Upper lobe of right lung (tissue), 1 donor: Measurements from ENCODE around the gene COX15. TPM values are rescaled to one million over a fixed set of nuclear protein-coding genes. Genes with fewer than 3 reads are reported as not detected.
"Not testable (repeated sequence)": the region's sequence is repeated elsewhere in the genome, so short reads cannot be mapped to it uniquely, and the experiment has no call there.

Experiments used
- ATAC-seq: fragments of 200-7000 bp; cut with Tn5 transposase; one replicate; pipeline ENCODE4 v1.9.1; 2020; ENCODE audit warnings: mild to moderate bottlenecking, moderate library complexity
- DNase-seq: peaks from one replicate; pipeline ENCODE4 v3.0.0-alpha.2; 2020
- H3K27ac ChIP-seq: fragments of 200-600 bp; one replicate; pipeline ENCODE4 v1.8.0; 2022
- H3K27me3 ChIP-seq: fragments of 200-600 bp; one replicate; pipeline ENCODE4 v1.8.0; 2022; ENCODE audit warnings: mild to moderate bottlenecking
- H3K36me3 ChIP-seq: fragments of 200-600 bp; one replicate; pipeline ENCODE4 v1.8.0; 2022
- H3K4me1 ChIP-seq: fragments of 200-600 bp; one replicate; pipeline ENCODE4 v1.8.0; 2022
- H3K4me3 ChIP-seq: fragments of 200-600 bp; one replicate; pipeline ENCODE4 v1.8.0; 2022; ENCODE audit warnings: mild to moderate bottlenecking
- H3K9me3 ChIP-seq: fragments of 200-600 bp; one replicate; pipeline ENCODE4 v1.8.0; 2022
- intact Hi-C: fragments of 100-400 bp; cut with DNase I; formaldehyde crosslinking; loops from one replicate; pipeline ENCODE4 v1.11.0; 2022
- total RNA-seq: library from RNA; stranded (reverse); fragmentation: NEBNext Ultra II Directional; extraction: Animal tissue kit (Norgen Biotek cat#: 25700); gene quantifications from one replicate; pipeline ENCODE4 v1.2.1, GENCODE V29; 2021
- TF ChIP-seq, protein P1 (sequence below): fragments of 200-600 bp; IDR thresholded peaks from one replicate; pipeline ENCODE4 v1.8.0; 2022; ENCODE audit warnings: antibody characterized with exemption
- donor health status: DM: no; HTN: yes; CAD: no; lungs with severe emphysema.

Gene COX15
- total RNA-seq, 1 donor from 2014 or later, result 32.2 TPM

DNA sequence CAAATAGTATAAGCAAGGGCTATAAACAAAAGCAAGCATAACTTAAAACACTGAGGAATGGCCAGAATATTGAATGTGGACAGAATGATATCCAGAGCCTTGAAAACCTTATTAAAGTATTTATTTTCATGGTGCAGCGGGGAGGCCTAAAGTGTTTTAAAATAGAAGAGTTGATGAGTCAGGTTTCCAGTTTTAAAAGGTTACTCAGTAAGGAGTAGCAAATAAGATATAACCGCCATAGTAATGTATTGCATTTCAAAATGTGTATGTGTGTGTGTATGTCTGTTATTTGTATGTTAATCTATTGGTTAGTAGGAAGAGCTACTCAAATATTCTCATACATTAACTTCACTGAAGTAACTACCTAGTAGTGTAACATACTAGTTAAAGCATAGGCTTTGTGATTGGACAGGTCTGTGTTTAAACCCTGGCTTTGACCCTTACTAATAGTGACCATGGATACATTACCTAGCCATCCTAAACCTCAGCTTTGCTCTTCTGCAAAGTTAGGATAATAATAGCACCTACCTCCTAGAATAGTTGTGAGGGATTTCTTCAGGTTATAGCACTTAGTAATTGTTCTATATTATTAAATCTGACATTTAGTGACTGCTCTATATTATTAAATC, 17.0 kb upstream of the COX15 start:
- TF ChIP-seq, protein P1, sequence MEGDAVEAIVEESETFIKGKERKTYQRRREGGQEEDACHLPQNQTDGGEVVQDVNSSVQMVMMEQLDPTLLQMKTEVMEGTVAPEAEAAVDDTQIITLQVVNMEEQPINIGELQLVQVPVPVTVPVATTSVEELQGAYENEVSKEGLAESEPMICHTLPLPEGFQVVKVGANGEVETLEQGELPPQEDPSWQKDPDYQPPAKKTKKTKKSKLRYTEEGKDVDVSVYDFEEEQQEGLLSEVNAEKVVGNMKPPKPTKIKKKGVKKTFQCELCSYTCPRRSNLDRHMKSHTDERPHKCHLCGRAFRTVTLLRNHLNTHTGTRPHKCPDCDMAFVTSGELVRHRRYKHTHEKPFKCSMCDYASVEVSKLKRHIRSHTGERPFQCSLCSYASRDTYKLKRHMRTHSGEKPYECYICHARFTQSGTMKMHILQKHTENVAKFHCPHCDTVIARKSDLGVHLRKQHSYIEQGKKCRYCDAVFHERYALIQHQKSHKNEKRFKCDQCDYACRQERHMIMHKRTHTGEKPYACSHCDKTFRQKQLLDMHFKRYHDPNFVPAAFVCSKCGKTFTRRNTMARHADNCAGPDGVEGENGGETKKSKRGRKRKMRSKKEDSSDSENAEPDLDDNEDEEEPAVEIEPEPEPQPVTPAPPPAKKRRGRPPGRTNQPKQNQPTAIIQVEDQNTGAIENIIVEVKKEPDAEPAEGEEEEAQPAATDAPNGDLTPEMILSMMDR, result no peak
- DNase-seq, result no peak
- H3K4me1 ChIP-seq, result no peaks in the 10 kb centered on the region
- no peak overlapping the region for H3K4me3 ChIP-seq
- H3K27me3 ChIP-seq, result no peaks in the 10 kb centered on the region
- no peak for ATAC-seq
- H3K27ac ChIP-seq, result no peak overlapping the region
- intact Hi-C loops, result no loop called here
- peaks cover 94% of the 10 kb centered on the region for H3K36me3 ChIP-seq
- H3K9me3 ChIP-seq, result no peaks in the 10 kb centered on the region

DNA sequence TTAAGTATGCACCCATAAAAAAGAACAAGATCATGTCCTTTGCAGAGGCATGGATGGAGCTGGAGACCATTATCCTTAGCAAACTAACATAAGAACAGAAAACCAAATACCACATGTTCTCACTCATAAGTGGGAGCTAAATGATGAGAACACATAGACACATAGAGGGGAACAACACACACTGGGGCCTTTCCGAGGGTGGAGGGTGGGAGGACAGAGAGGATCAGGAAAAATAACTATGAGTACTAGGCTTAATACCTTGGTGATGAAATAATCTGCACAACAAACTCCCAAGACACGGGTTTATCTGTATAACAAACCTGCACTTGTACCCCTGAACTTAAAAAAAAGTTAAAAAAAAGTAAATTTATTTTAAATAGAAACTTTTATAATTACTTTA, 14.2 kb upstream of the COX15 start:
- H3K27me3 ChIP-seq, H3K4me1 ChIP-seq, H3K4me3 ChIP-seq, intact Hi-C loops, H3K27ac ChIP-seq, ATAC-seq, H3K9me3 ChIP-seq, DNase-seq: not testable (repeated sequence)
- peaks cover 93% of the 10 kb centered on the region for H3K36me3 ChIP-seq

GRCh38 chr10:99743841-99744240, 11.9 kb upstream of the COX15 start:
- DNase-seq (no peak), ATAC-seq (no peak)
- H3K9me3 ChIP-seq, result peaks cover 10% of the 10 kb centered on the region
- TF ChIP-seq, protein P1, result no peak
- no peaks in the 10 kb centered on the region for H3K4me1 ChIP-seq
- H3K27ac ChIP-seq, result no peak overlapping the region
- intact Hi-C loops, result no loop called here
- no peak overlapping the region for H3K4me3 ChIP-seq
- peaks cover 90% of the 10 kb centered on the region for H3K36me3 ChIP-seq
- no peaks in the 10 kb centered on the region for H3K27me3 ChIP-seq

- H3K36me3 ChIP-seq, result peaks cover 83% of the 10 kb centered on the region
- H3K9me3 ChIP-seq, result peaks cover 10% of the 10 kb centered on the region
Observed at GRCh38 chr10:99742701-99743100, 10.8 kb upstream of the COX15 start.

GRCh38 chr10:99742254-99742653, 10.3 kb upstream of the COX15 start:
- Histone ChIP-seq H3K36me3 (peaks cover 83% of the 10 kb centered on the region), H3K27me3 (no peaks in the 10 kb centered on the region), H3K4me3 (no peak overlapping the region), H3K4me1 (no peaks in the 10 kb centered on the region), H3K27ac (no peak overlapping the region), H3K9me3 (peaks cover 10% of the 10 kb centered on the region)
- intact Hi-C loops, result no loop called here
- ATAC-seq (no peak), DNase-seq (no peak)
- TF ChIP-seq, protein P1, result no peak

More at GRCh38 chr10:99742701-99743100, 10.8 kb upstream of the COX15 start:
- DNase-seq, result no peak
- intact Hi-C loops, result no loop called here
- TF ChIP-seq, protein P1, result no peak
- no peak for ATAC-seq
- H3K4me1 ChIP-seq, result no peaks in the 10 kb centered on the region
- H3K27me3 ChIP-seq, result no peaks in the 10 kb centered on the region
- H3K27ac ChIP-seq, result no peak overlapping the region
- H3K4me3 ChIP-seq, result no peak overlapping the region

GRCh38 chr10:99740933-99741559, 9.1 kb upstream of the COX15 start:
- Histone ChIP-seq H3K27me3 (no peaks in the 10 kb centered on the region), H3K9me3 (peaks cover 10% of the 10 kb centered on the region), H3K36me3 (peaks cover 86% of the 10 kb centered on the region), H3K4me1 (no peaks in the 10 kb centered on the region), H3K27ac (no peak overlapping the region), H3K4me3 (no peak overlapping the region)
- ATAC-seq, result no peak
- no peak for DNase-seq
- intact Hi-C loops, result no loop called here
- TF ChIP-seq, protein P1, result no peak
